Measurements from ENCODE around the gene SLC5A1.

SLC5A1 gene

GRCh38 chr22:32042924-32043323 is at the start of gene SLC5A1:
TSS of gene SLC5A1 (plus strand) at chr22:32043261. CDS start at chr22:32043282, 21 bp downstream.
- no peak for DNase-seq (ENCODE audit: low spot score)

GRCh38 chr22:31995046-31995445 is 48.0 kb upstream of the SLC5A1 start:
- DNase-seq (ENCODE audit: low spot score) = no peak

- DNase-seq (ENCODE audit: low spot score) = no peak
These were observed 47.3 kb upstream of the SLC5A1 start for GRCh38 chr22:31995807-31996206.

DNA sequence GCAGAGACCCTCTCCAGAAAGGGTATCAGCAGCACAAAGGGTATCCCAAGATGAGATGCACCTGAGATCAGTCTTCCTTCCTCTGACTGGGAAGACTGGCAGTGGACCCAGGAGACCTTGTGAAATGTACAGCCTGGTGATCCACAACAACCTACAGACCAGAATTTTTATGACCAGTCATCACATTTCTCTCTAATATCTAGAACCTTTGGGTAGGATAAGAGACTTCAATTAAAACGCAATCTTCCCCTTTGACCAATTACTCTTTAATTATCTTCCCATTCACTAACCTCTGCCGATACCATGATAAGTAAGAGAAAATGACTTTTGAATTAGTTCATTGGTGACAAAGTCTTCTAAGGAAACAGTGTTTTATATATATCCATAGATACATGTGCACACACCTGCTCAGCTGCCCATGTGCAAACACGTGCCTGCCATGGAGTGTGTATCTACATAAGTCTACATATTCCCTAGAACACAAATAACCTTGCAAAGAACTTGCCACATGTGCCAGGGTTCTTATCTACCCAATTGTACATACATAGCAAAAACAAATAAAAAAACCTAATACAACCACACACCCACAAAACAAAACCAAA is 44.2 kb upstream of the SLC5A1 start:
- DNase-seq (ENCODE audit: low spot score) = no peak

- DNase-seq (ENCODE audit: low spot score) = no peak
These were observed 42.9 kb upstream of the SLC5A1 start for GRCh38 chr22:32000181-32000580.

DNA sequence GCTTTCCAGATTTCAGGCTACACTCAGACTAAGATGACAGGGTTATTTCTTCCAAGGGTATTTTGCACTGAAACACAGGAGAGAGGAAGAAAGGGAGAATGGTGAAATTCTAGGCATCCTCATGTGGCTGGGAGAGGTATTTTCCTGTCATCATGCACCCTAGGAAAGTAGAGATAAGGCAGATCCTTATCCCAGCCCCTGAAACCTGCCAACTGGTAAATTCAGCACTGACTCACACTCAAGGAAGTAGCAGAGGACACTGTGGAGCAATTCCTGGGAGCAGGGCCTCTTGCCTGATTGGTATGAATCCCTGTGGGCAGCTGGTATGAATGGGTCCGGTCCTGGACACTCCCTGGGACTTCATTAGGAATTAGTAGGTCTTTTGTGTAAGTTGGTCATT is 37.6 kb upstream of the SLC5A1 start:
- DNase-seq (ENCODE audit: low spot score) = no peak

GRCh38 chr22:32013200-32013599 is 29.9 kb upstream of the SLC5A1 start:
- no peak for DNase-seq (ENCODE audit: low spot score)

DNA sequence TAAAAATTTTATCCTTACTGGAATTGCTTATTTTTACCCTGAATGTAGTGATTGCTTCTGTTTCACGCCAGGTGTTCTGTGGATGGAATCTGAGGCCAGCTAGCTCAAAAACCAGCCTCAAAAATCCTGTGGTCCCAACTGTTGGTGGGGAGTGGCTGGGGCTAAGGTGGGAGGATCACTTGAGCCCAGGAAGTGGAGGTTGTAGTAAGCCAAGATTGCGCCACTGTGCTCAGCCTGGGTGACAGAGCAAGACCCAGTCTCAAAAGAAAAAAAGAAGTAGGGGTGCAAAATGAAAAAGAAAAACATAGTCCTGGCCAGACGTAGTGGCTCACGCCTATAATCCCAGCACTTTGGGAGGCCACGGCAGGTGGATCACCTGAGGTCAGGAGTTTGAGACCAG is 27.0 kb upstream of the SLC5A1 start:
- DNase-seq (ENCODE audit: low spot score) = no peak

DNA sequence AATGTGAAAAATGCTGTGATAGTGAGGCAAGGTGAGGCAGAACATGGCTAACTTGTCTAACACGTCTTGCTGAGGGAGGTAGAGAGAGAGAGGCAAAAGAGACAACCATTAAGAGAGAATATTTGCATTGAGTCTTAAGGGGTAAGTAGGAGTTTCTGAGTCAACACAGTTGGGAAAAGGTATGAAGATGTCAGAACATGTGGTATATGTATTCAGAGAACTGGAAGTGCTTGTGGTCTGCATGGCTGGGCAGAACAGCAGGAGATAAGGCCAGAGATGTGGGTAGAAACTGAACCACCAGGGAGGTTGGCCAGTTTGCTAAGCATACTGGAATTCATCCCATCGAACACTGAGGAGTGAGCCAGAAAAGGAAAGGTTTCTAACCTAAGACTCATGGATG is 25.0 kb upstream of the SLC5A1 start:
- no peak for DNase-seq (ENCODE audit: low spot score)

GRCh38 chr22:32020117-32020516 is 22.9 kb upstream of the SLC5A1 start:
- no peak for DNase-seq (ENCODE audit: low spot score)

GRCh38 chr22:32021716-32022115 is 21.3 kb upstream of the SLC5A1 start:
- no peak for DNase-seq (ENCODE audit: low spot score)

DNA sequence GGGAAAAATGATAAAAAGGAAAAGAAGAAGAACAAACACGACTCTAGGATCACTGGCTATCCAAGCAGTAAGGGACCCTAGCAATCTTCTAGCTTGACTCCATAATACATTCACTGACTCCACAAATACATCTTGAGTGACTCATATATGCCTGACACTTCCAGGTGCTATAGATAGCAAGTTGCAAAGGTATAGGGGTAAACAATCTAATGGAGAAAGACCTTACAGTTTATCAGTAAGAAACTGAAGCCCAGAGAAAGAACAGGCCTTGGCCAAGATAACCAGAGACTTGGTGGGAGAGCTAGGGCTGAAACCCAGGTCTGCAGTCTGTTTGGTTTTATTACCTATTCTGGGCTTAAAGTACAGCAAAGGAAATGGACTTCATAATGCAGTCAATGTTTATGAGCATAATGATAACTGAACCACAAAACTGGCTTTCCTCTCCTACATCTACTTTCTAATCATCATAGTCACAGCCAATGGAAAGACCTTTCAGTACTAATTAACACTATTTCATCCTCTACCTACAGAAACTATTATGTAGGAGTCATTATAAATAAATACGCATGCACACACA is 19.7 kb upstream of the SLC5A1 start:
- DNase-seq (ENCODE audit: low spot score) = no peak

DNA sequence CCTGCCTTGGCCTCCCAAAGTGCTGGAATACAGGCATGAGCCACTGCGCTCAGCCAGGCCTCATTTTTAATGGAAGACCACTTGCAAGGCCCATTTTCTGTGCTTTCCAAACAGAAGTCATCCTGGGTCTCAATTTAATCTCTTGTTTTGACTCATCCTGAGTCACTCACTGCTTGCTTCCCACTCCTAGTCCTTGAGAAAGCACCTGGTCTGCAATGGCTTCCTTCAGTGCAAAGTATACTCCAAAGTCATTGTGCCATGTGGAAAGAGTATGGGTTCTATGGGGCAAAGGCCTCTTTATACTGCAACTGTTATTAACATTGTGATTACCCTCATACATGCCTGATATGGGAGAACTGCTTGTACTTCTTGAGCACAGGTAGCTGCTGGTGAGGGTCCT is 18.3 kb upstream of the SLC5A1 start:
- no peak for DNase-seq (ENCODE audit: low spot score)

- DNase-seq (ENCODE audit: low spot score) = no peak
These were observed 12.4 kb upstream of the SLC5A1 start for GRCh38 chr22:32030518-32031247.

DNA sequence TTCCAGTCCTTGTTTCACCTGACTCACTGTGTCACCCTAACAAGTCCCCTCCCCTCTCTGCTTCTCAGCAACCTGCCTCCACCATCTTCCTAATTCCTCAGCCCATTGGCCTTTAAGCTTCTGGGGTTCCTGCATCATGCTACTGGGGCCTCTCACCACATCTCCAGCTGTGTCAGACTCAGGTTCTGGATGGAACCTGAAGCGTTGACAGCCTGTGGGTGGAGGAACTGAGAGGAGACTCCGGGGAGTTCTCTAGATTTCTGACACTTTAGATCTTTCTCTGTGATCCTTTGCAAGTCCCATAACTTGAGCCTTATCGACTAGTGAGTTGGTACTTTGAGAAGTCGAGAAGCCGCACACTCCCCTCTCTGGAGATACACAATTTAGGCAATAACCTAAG is 11.6 kb upstream of the SLC5A1 start:
- peak; percentile 11 for DNase-seq (ENCODE audit: low spot score)

DNA sequence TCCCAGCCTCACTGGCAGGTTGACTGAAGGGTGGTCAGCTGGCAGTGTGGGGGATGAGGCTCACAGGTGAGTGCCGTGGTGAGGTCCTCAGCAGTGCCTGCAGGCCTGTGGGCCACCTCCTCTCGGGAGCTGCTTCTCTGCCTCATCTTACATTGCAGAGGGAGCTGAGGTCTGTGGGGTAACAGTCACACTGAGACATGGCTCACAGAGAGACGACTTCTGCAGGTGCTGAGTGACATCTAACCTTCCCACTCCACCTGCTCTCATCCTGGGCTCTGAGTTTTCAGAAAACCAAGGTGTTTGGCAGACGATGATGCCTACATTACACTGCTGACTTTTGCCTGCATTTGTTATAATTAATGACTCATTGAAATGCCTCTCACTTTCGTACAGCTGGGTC is 8.8 kb upstream of the SLC5A1 start:
- peak; percentile 35 for DNase-seq (ENCODE audit: low spot score)

DNA sequence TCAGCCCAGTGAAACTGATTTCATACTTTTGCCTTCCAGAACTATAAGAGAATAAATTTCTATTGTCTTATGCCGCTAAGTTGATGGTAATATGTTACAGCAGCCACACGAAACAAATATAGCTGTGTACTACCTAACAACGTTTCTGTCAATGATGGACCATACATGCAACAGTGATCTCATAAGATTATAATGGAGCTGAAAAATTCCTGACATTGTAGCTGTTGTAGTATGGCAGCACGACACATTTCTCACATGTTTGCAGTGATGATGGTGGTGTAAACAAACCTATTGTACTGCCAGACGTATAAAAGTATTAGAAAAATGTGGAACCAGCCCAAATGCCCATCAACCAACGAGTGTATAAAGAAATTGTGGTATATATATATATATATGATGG is 5.8 kb upstream of the SLC5A1 start:
- no peak for DNase-seq (ENCODE audit: low spot score)

DNA sequence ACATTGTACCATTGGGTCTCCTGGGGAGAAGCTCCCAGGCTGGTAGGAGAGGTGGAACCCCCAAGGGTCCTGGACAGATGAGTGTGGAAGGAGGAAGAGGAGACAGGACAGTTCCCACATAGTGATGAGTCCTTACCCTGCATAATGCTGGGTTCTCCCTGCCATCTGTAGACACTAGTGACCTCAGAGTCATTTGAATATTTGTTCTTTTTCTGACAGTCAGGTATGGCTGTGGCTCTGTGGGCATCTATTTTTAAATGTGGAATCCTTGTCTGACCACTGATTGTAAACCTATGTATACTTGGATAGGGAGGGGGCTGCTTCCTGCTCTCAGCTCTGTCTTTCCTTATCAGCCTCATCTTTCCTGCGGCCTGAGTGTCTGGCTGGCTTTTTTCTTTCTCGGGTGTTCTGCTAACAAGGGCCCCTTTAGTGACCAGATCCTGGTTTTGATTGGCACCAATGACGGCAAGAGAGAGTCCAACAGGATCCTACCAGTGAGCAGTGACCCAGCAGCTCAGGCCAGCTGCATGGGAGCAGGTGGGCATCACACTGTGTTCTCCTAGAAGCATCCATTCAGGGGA is 2.6 kb upstream of the SLC5A1 start:
- DNase-seq (ENCODE audit: low spot score) = no peak

- no peak for DNase-seq (ENCODE audit: low spot score)
These were observed 330 bp downstream of the SLC5A1 start for GRCh38 chr22:32043391-32043790.

DNA sequence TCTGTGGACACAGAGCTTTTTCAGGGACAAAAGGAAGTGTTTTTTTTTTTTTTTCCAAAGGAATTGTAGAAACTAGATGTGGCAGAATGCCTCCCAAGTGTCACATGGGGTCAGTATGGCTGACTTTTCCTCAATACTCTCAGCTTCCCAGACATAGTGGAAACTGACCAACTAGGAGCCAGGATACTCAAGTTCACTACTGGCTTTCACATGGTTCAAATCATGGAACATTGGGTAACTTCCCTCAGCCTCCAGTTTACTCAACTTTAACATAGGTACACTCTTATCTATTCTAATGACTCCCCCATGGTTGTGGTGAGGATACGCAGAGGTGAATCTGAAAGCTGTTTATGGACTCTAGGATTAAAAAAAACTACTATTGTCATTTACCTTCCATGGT is 1.4 kb downstream of the SLC5A1 start:
- no peak for DNase-seq (ENCODE audit: low spot score)

- DNase-seq (ENCODE audit: low spot score) = no peak
These were observed 1.9 kb downstream of the SLC5A1 start for GRCh38 chr22:32044913-32045312.

GRCh38 chr22:32048069-32048468 is 5.0 kb downstream of the SLC5A1 start:
- no peak for DNase-seq (ENCODE audit: low spot score)

Data from putamen (tissue), 1 donor.